HCT116 (cell line): ENCODE measurements around the gene TAS2R13. TPM values are rescaled to one million over a fixed set of nuclear protein-coding genes. Genes with fewer than 3 reads are reported as not detected.

ENCODE experiments used
- ATAC-seq: fragments of 200-7000 bp; cut with Tn5 transposase; 2 replicates; pipeline ENCODE4 v1.9.1; 2020; ENCODE audit warnings: mild to moderate bottlenecking, moderate library complexity
- BruUV-seq: library from RNA; stranded (reverse); fragments of 400-500 nt; replicated peaks from 2 replicates; lab custom pipeline; 2021; lab: Mats Ljungman, UMichigan
- CTCF ChIA-PET: fragments of 300-600 bp; sonication (Branson Sonifier 250); formaldehyde crosslinking; loops from one replicate; lab custom pipeline; 2021; ENCODE audit warnings: antibody characterized with exemption; lab: Charles Lee
- POLR2A ChIA-PET: fragments of 300-600, 350-600 bp; sonication (Branson Sonifier 250); formaldehyde crosslinking; loops from one replicate; lab custom pipeline; 2021; ENCODE audit warnings: antibody characterized with exemption; lab: Charles Lee
- RAD21 ChIA-PET, 2 experiments: fragments of 300-600 bp; sonication (Branson Sonifier 250); formaldehyde crosslinking; loops; one replicate each; lab custom pipeline; 2023; ENCODE audit warnings: low total read pairs in 2 of 2; ENCODE audit not compliant: uncharacterized antibody in 2 of 2, unreplicated experiment in 2 of 2, low non-redundant PET in 1 of 2; lab: Charles Lee
- DNase-seq: peaks from one replicate; pipeline ENCODE4 v3.0.0-alpha.2; 2010; ENCODE audit warnings: low read depth, low spot score
- H2AFZ ChIP-seq: fragments of 200-600 bp; shearing (Covaris generic), sonication (generic); 2 replicates; pipeline ENCODE4 v1.6.1; 2017; ENCODE audit warnings: low read depth, mixed run types, mixed read lengths, antibody characterized with exemption, low read length; ENCODE audit not compliant: poor library complexity, severe bottlenecking
- H3K27ac ChIP-seq: 2 replicates; pipeline ENCODE4 v1.5.1; 2012; ENCODE audit warnings: low read depth, low read length
- H3K27me3 ChIP-seq: fragments of 200-600 bp; sonication (generic); 2 replicates; pipeline ENCODE4 v1.6.1; 2016; ENCODE audit warnings: mixed run types, low read length, mixed read lengths; ENCODE audit not compliant: insufficient read depth
- H3K36me3 ChIP-seq, 2 experiments: fragments of 200-500 bp in 1 of 2; fragments of 200-600 bp in 1 of 2; sonication (Bioruptor generic) in 1 of 2; sonication (generic) in 1 of 2; 2 replicates each; pipeline versions ENCODE4 v1.5.1 to v1.6.1; 2014 to 2016; ENCODE audit warnings: low read length in 2 of 2, inconsistent platforms in 1 of 2, mixed read lengths in 1 of 2, mixed run types in 1 of 2; ENCODE audit not compliant: insufficient read depth in 2 of 2, control insufficient read depth in 1 of 2
- H3K4me1 ChIP-seq, 2 experiments: fragments of 200-600 bp in 1 of 2; sonication (generic) in 1 of 2; 2 replicates each; pipeline versions ENCODE4 v1.5.1 to v1.6.1; 2012 to 2017; ENCODE audit warnings: low read length in 2 of 2, inconsistent platforms in 1 of 2, mild to moderate bottlenecking in 1 of 2, mixed read lengths in 1 of 2, mixed run types in 1 of 2, moderate library complexity in 1 of 2; ENCODE audit not compliant: insufficient read depth in 2 of 2, control insufficient read depth in 1 of 2
- H3K4me2 ChIP-seq: fragments of 200-600 bp; sonication (generic); 2 replicates; pipeline ENCODE4 v1.6.1; 2017; ENCODE audit warnings: mixed run types, low read length, mixed read lengths
- H3K4me3 ChIP-seq, 2 experiments: fragments of 200-600 bp in 1 of 2; sonication (generic) in 1 of 2; replicated peaks in 1 of 2; 2 replicates each; pipeline ENCODE4 v1.5.1; 2011 to 2016; ENCODE audit warnings: low read length in 2 of 2, control low read depth in 1 of 2, low read depth in 1 of 2, mild to moderate bottlenecking in 1 of 2, mixed read lengths in 1 of 2, mixed run types in 1 of 2
- H3K79me2 ChIP-seq: fragments of 200-600 bp; sonication (generic); 2 replicates; pipeline ENCODE4 v1.6.1; 2017; ENCODE audit warnings: mild to moderate bottlenecking, mixed run types, low read length, moderate library complexity, mixed read lengths; ENCODE audit not compliant: insufficient read depth
- H3K9ac ChIP-seq: fragments of 200-600 bp; sonication (generic); 2 replicates; pipeline ENCODE4 v1.6.1; 2016; ENCODE audit warnings: low read length, mixed read lengths
- H3K9me2 ChIP-seq: fragments of 200-600 bp; sonication (generic), shearing (Covaris generic); 2 replicates; pipeline ENCODE4 v1.6.1; 2017; ENCODE audit warnings: mixed run types, mild to moderate bottlenecking, moderate library complexity; ENCODE audit not compliant: insufficient read depth
- H3K9me3 ChIP-seq, 2 experiments: fragments of 200-500 bp in 1 of 2; fragments of 200-600 bp in 1 of 2; sonication (Bioruptor generic) in 1 of 2; sonication (generic) in 1 of 2; 2 replicates each; pipeline ENCODE4 v1.6.1; 2014 to 2017; ENCODE audit warnings: low read length in 2 of 2, mixed read lengths in 2 of 2, inconsistent platforms in 1 of 2, low read depth in 1 of 2, mild to moderate bottlenecking in 1 of 2, mixed run types in 1 of 2, moderate library complexity in 1 of 2; ENCODE audit not compliant: control insufficient read depth in 1 of 2, insufficient read depth in 1 of 2
- H4K20me1 ChIP-seq: fragments of 200-600 bp; sonication (generic), shearing (Covaris generic); 2 replicates; pipeline ENCODE4 v1.6.1; 2017; ENCODE audit warnings: mixed run types, mild to moderate bottlenecking, moderate library complexity; ENCODE audit not compliant: insufficient read depth
- CBX3 ChIP-seq: IDR thresholded peaks from 2 replicates; pipeline ENCODE4 v1.6.1; 2012; ENCODE audit warnings: low read depth
- CEBPB ChIP-seq: IDR thresholded peaks from 2 replicates; pipeline ENCODE4 v1.6.1; 2012; ENCODE audit warnings: low read depth
- EGR1 ChIP-seq: IDR thresholded peaks from 2 replicates; pipeline ENCODE4 v1.6.1; 2012; ENCODE audit warnings: low read depth
- EZH2phosphoT487 ChIP-seq: fragments of 200-600 bp; IDR thresholded peaks from 2 replicates; pipeline ENCODE4 v1.6.1; 2018; ENCODE audit warnings: antibody characterized with exemption, borderline replicate concordance
- JUND ChIP-seq: IDR thresholded peaks from 2 replicates; pipeline ENCODE4 v1.6.1; 2012
- RAD21 ChIP-seq: IDR thresholded peaks from 2 replicates; pipeline ENCODE4 v1.6.1; 2012; ENCODE audit warnings: low read depth, mild to moderate bottlenecking
- REST ChIP-seq: IDR thresholded peaks from 2 replicates; pipeline ENCODE4 v1.6.1; 2012; ENCODE audit warnings: low read depth
- SIN3A ChIP-seq: IDR thresholded peaks from 2 replicates; pipeline ENCODE4 v1.6.1; 2012; ENCODE audit warnings: low read depth
- SP1 ChIP-seq: IDR thresholded peaks from 2 replicates; pipeline ENCODE4 v1.6.1; 2012; ENCODE audit warnings: low read depth
- SRF ChIP-seq: IDR thresholded peaks from 2 replicates; pipeline ENCODE4 v1.6.1; 2012; ENCODE audit warnings: low read depth
- TCF7L2 ChIP-seq: IDR thresholded peaks from 2 replicates; pipeline ENCODE4 v1.7.0; 2011; ENCODE audit warnings: borderline replicate concordance, inconsistent platforms; ENCODE audit not compliant: insufficient read depth, insufficient read length; ENCODE audit errors: extremely low read depth
- YY1 ChIP-seq: IDR thresholded peaks from 2 replicates; pipeline ENCODE4 v1.6.1; 2011; ENCODE audit warnings: low read length, low read depth, moderate library complexity, mild to moderate bottlenecking; ENCODE audit not compliant: insufficient replicate concordance; ENCODE audit errors: extremely low read depth
- intact Hi-C: fragments of 100-400 bp; cut with micrococcal nuclease; formaldehyde crosslinking; loops from 2 replicates; pipeline ENCODE4 v1.10.0; 2022
- total RNA-seq: library from RNA; stranded (reverse); gene quantifications from one replicate; pipeline ENCODE4 v1.2.1, GENCODE V29; 2021; ENCODE audit not compliant: unreplicated experiment

TAS2R13 gene
- total RNA-seq, 1 experiment from 2014 or later, result 0.91 TPM

DNA sequence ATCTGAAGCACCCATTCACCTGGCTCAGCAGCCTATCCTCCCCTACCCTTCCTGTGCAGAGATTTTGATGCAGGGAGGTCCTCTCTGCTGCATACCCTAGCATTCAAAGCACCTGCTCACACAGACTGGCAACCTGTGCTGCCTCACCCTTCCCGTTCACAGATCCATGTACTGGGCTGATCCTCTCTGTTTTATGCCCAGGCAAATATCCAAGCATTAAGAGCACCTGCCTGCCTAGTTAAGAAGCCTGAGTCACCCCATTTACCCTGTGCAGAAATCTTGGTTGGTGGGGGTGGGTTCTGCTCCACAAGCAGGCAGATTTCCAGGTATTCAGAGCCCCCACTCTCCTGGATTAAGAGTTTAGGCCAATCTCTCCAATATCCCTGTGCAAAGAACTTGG, 8.4 kb downstream of the TAS2R13 start:
- H3K27me3 ChIP-seq, result no peaks in the 10 kb centered on the region
- H3K4me1 ChIP-seq, result no peaks in the 10 kb centered on the region
- H3K9me2 ChIP-seq, result no peaks in the 10 kb centered on the region
- BruUV-seq, result no TSS peak
- no peak overlapping the region for H3K4me2 ChIP-seq
- H3K9ac ChIP-seq, result no peak overlapping the region
- H2AFZ ChIP-seq, result no peak overlapping the region
- H4K20me1 ChIP-seq, result no peaks in the 10 kb centered on the region
- no peak overlapping the region for H3K4me3 ChIP-seq
- H3K9me3 ChIP-seq, result peaks cover 0 to 7% of the 10 kb centered on the region in 2 experiments; a peak in 2 of 4 replicates
- CTCF ChIA-PET, result no interaction called here
- ATAC-seq (no peak), DNase-seq (no peak)
- RAD21 ChIA-PET, result no interaction called here
- intact Hi-C loops, result no loop called here
- H3K79me2 ChIP-seq, result no peaks in the 10 kb centered on the region; the same call in 1 of the 2 replicates
- 0 out of 4 replicates have a peak, but pooled peaks cover 0 to 3% of the 10 kb centered on the region in 2 experiments for H3K36me3 ChIP-seq
- POLR2A ChIA-PET, result no interaction called here
- TF ChIP-seq RAD21 (no peak), EGR1 (no peak), JUND (no peak), TCF7L2 (no peak)
- TF ChIP-seq, all 23 proteins: peak for 0
- no peak overlapping the region for H3K27ac ChIP-seq

- intact Hi-C loops, result no loop called here
- RAD21 ChIA-PET, result no interaction called here
- 0 out of 4 replicates have a peak, but pooled peaks cover 0 to 3% of the 10 kb centered on the region in 2 experiments for H3K36me3 ChIP-seq
Observed at GRCh38 chr12:10900530-10900929, 8.8 kb downstream of the TAS2R13 start.

More at GRCh38 chr12:10900530-10900929, 8.8 kb downstream of the TAS2R13 start:
- Histone ChIP-seq H4K20me1 (no peaks in the 10 kb centered on the region), H3K4me1 (no peaks in the 10 kb centered on the region), H3K9ac (no peak overlapping the region), H3K9me2 (no peaks in the 10 kb centered on the region), H3K4me3 (no peak overlapping the region), H3K79me2 (no peaks in the 10 kb centered on the region; the same call in 1 of the 2 replicates), H3K9me3 (peaks cover 0 to 7% of the 10 kb centered on the region in 2 experiments; a peak in 2 of 4 replicates), H3K27ac (no peak overlapping the region), H2AFZ (no peak overlapping the region), H3K27me3 (no peaks in the 10 kb centered on the region), H3K4me2 (no peak overlapping the region)
- ChIA-PET CTCF (no interaction called here), POLR2A (no interaction called here)
- ATAC-seq (no peak), DNase-seq (no peak)
- no TSS peak for BruUV-seq
- TF ChIP-seq JUND, result no peak
- TF ChIP-seq REST, result no peak
- no peak for TF ChIP-seq SP1
- no peak for TF ChIP-seq EZH2phosphoT487
- no peak for TF ChIP-seq TCF7L2
- no peak for TF ChIP-seq CEBPB
- TF ChIP-seq YY1, result no peak
- no peak for TF ChIP-seq RAD21
- no peak for TF ChIP-seq EGR1
- no peak for TF ChIP-seq SRF
- TF ChIP-seq SIN3A, result no peak
- TF ChIP-seq CBX3, result no peak
